Smooth muscle cell (in vitro differentiated cells): ENCODE results near the gene CISH. TPM values are rescaled to one million over a fixed set of nuclear protein-coding genes. Genes with fewer than 3 reads are reported as not detected.

Source experiments
- DNase-seq: peaks from one replicate; lab custom pipeline; 2025; ENCODE audit not compliant: unreplicated experiment; lab: John Stamatoyannopoulos, UW
- H2AFZ ChIP-seq: fragments of 200-600 bp; sonication (generic); 2 replicates; pipeline ENCODE4 v1.6.0; 2016; ENCODE audit warnings: antibody characterized with exemption, low read depth, mild to moderate bottlenecking
- H3F3A ChIP-seq: fragments of 200-600 bp; sonication (generic); 2 replicates; pipeline ENCODE4 v1.6.0; 2017; ENCODE audit warnings: antibody characterized with exemption, low read depth
- H3K27ac ChIP-seq: fragments of 200-600 bp; sonication (generic); 2 replicates; pipeline ENCODE4 v1.5.1; 2016; ENCODE audit warnings: low read depth, mild to moderate bottlenecking
- H3K27me3 ChIP-seq: fragments of 200-600 bp; sonication (generic); 2 replicates; pipeline ENCODE4 v1.6.1; 2016; ENCODE audit warnings: low read depth, mild to moderate bottlenecking
- H3K36me3 ChIP-seq: fragments of 200-600 bp; sonication (generic); 2 replicates; pipeline ENCODE4 v1.5.1; 2016; ENCODE audit warnings: low read depth
- H3K4me1 ChIP-seq: fragments of 200-600 bp; sonication (generic); 2 replicates; pipeline ENCODE4 v1.5.1; 2016; ENCODE audit warnings: low read depth
- H3K4me2 ChIP-seq: fragments of 200-600 bp; sonication (generic); 2 replicates; pipeline ENCODE4 v1.6.0; 2016; ENCODE audit warnings: mild to moderate bottlenecking
- H3K4me3 ChIP-seq: fragments of 200-600 bp; sonication (generic); 2 replicates; pipeline ENCODE4 v1.5.1; 2016; ENCODE audit warnings: mild to moderate bottlenecking
- H3K79me2 ChIP-seq: fragments of 200-600 bp; sonication (generic); 2 replicates; pipeline ENCODE4 v1.6.0; 2016; ENCODE audit warnings: low read depth, mild to moderate bottlenecking
- H3K9ac ChIP-seq: fragments of 200-600 bp; sonication (generic); 2 replicates; pipeline ENCODE4 v1.6.0; 2016; ENCODE audit warnings: low read depth
- H3K9me3 ChIP-seq: fragments of 200-600 bp; sonication (generic); replicated peaks from 2 replicates; pipeline ENCODE4 v1.5.1; 2016; ENCODE audit warnings: low read depth
- H4K20me1 ChIP-seq: fragments of 200-600 bp; sonication (generic); 2 replicates; pipeline ENCODE4 v1.6.0; 2016; ENCODE audit warnings: low read depth
- CTCF ChIP-seq: fragments of 200-600 bp; sonication (generic); IDR thresholded peaks from 2 replicates; pipeline ENCODE4 v1.5.1; 2017; ENCODE audit warnings: borderline replicate concordance, mild to moderate bottlenecking, antibody characterized with exemption; ENCODE audit not compliant: insufficient read depth, poor library complexity, severe bottlenecking
- WGBS: methylation state at CpG from one replicate; pipeline ENCODE4 v1.1.7; 2016; ENCODE audit warnings: low lambda C conversion rate; 5-methylcytosine and 5-hydroxymethylcytosine counted together
- polyA plus RNA-seq: library from polyadenylated mRNA; unstranded; fragments of >200 nt; fragmentation: Nextera tagmentation; extraction: Ambion mirVana; gene quantifications from 2 replicates; pipeline ENCODE4 v1.2.1, GENCODE V29; 2016
- total RNA-seq: library from RNA; depleted of rRNA; stranded (reverse); fragments of >200 nt; gene quantifications from 2 replicates; pipeline ENCODE4 v1.2.3, GENCODE V29; 2014

Gene CISH
- total and polyA plus RNA-seq, 2 experiments from 2014 or later = 1.8 to 15.9 TPM

- Histone ChIP-seq H3F3A (peaks cover 6% of the 10 kb centered on the region), H4K20me1 (peaks cover 8% of the 10 kb centered on the region), H3K9me3 (no peaks in the 10 kb centered on the region), H3K79me2 (no peaks in the 10 kb centered on the region), H3K27me3 (no peaks in the 10 kb centered on the region), H3K4me1 (peaks cover 12% of the 10 kb centered on the region), H3K9ac (no peak overlapping the region), H3K4me3 (no peak overlapping the region), H3K27ac (no peak overlapping the region), H3K4me2 (no peak overlapping the region), H3K36me3 (no peaks in the 10 kb centered on the region), H2AFZ (no peak overlapping the region)
- WGBS = 93% methylated on average over 5 of the region's 5 CpGs
- no peak for TF ChIP-seq CTCF
- DNase-seq = no peak
Observed at GRCh38 chr3:50604110-50604621, 7.4 kb downstream of the CISH start.

- no peak for TF ChIP-seq CTCF
- Histone ChIP-seq H3K79me2 (no peaks in the 10 kb centered on the region), H3K36me3 (no peaks in the 10 kb centered on the region), H3K27me3 (no peaks in the 10 kb centered on the region), H3K4me3 (no peak overlapping the region), H3F3A (peaks cover 6% of the 10 kb centered on the region), H3K4me1 (peaks cover 12% of the 10 kb centered on the region), H3K4me2 (no peak overlapping the region), H3K9ac (no peak overlapping the region), H3K9me3 (no peaks in the 10 kb centered on the region), H3K27ac (peak overlapping the region; percentile 76), H4K20me1 (peaks cover under 1% of the 10 kb centered on the region), H2AFZ (no peak overlapping the region)
- DNase-seq = no peak
- WGBS = 71% methylated on average over 4 of the region's 4 CpGs
Observed at GRCh38 chr3:50603261-50604109, 8.1 kb downstream of the CISH start.

- WGBS = 77% methylated on average over 9 of the region's 9 CpGs
- no peak for DNase-seq
- peaks cover 6% of the 10 kb centered on the region for H3F3A ChIP-seq
- H3K4me1 ChIP-seq = peaks cover 12% of the 10 kb centered on the region
- TF ChIP-seq CTCF = no peak
- peak overlapping the region; percentile 76 for H3K27ac ChIP-seq
- H4K20me1 ChIP-seq = no peaks in the 10 kb centered on the region
- H2AFZ ChIP-seq = no peak overlapping the region
- H3K9me3 ChIP-seq = no peaks in the 10 kb centered on the region
- no peaks in the 10 kb centered on the region for H3K36me3 ChIP-seq
- H3K4me3 ChIP-seq = no peak overlapping the region
- no peak overlapping the region for H3K9ac ChIP-seq
- no peaks in the 10 kb centered on the region for H3K27me3 ChIP-seq
- no peak overlapping the region for H3K4me2 ChIP-seq
- H3K79me2 ChIP-seq = no peaks in the 10 kb centered on the region
Observed at GRCh38 chr3:50602595-50603191, 8.9 kb downstream of the CISH start.
